Gastroesophageal sphincter (tissue), 3 donors: ENCODE measurements around the gene KCNA2.

Experiments
- EP300 ChIP-seq: sonication (generic); formaldehyde crosslinking; IDR thresholded peaks from one replicate; pipeline ENCODE4 v1.6.1; 2017; ENCODE audit warnings: antibody characterized with exemption, mild to moderate bottlenecking
- POLR2A ChIP-seq, 2 donors: fragments of 450-650 bp; IDR thresholded peaks; one replicate each; pipeline ENCODE4 v1.6.1; 2017; ENCODE audit warnings: antibody characterized with exemption in 2 of 2, mild to moderate bottlenecking in 2 of 2, moderate library complexity in 1 of 2
- POLR2AphosphoS5 ChIP-seq: sonication (generic); formaldehyde crosslinking; IDR thresholded peaks from one replicate; pipeline ENCODE4 v1.6.1; 2017; ENCODE audit warnings: antibody characterized with exemption
- TF ChIP-seq, protein P1 (sequence below), 4 experiments: fragments of 200-600 bp in 2 of 4; fragments of 450-650 bp in 2 of 4; sonication (generic) in 1 of 4; IDR thresholded peaks; one replicate each; pipeline ENCODE4 v1.5.1; 2017 to 2019; ENCODE audit warnings: antibody characterized with exemption in 4 of 4, mild to moderate bottlenecking in 2 of 4, moderate library complexity in 2 of 4

DNA sequence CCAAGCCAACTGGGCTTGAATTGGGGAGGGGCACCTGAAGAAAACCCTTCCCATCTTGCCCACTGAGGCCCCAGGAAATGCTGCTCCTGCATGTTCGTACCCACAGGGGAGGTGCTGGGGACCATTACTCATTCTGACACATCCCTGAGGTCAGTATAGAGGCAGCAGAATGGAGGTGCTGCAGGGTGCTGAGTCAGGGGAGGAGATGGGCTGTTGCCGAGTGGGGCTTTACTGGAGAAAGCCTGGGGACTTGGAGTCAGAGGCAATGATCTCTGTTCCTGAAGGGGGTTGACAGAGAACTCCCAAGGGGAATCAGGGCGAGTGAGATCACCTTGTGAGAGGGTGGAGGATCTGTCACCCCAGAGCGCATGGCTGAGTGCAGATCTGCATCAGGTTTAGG is 47.0 kb downstream of the KCNA2 start:
- TF ChIP-seq, protein P1, sequence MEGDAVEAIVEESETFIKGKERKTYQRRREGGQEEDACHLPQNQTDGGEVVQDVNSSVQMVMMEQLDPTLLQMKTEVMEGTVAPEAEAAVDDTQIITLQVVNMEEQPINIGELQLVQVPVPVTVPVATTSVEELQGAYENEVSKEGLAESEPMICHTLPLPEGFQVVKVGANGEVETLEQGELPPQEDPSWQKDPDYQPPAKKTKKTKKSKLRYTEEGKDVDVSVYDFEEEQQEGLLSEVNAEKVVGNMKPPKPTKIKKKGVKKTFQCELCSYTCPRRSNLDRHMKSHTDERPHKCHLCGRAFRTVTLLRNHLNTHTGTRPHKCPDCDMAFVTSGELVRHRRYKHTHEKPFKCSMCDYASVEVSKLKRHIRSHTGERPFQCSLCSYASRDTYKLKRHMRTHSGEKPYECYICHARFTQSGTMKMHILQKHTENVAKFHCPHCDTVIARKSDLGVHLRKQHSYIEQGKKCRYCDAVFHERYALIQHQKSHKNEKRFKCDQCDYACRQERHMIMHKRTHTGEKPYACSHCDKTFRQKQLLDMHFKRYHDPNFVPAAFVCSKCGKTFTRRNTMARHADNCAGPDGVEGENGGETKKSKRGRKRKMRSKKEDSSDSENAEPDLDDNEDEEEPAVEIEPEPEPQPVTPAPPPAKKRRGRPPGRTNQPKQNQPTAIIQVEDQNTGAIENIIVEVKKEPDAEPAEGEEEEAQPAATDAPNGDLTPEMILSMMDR (IDR thresholded peaks at IDR 0.05) = no peak
- TF ChIP-seq POLR2AphosphoS5 (no peak), EP300 (no peak), POLR2A (IDR thresholded peaks at IDR 0.05) (no peak)
